ENCODE results near the gene SUSD2.
"Not testable (repeated sequence)": the region's sequence is repeated elsewhere in the genome, so short reads cannot be mapped to it uniquely, and the experiment has no call there.

SUSD2 gene

DNA sequence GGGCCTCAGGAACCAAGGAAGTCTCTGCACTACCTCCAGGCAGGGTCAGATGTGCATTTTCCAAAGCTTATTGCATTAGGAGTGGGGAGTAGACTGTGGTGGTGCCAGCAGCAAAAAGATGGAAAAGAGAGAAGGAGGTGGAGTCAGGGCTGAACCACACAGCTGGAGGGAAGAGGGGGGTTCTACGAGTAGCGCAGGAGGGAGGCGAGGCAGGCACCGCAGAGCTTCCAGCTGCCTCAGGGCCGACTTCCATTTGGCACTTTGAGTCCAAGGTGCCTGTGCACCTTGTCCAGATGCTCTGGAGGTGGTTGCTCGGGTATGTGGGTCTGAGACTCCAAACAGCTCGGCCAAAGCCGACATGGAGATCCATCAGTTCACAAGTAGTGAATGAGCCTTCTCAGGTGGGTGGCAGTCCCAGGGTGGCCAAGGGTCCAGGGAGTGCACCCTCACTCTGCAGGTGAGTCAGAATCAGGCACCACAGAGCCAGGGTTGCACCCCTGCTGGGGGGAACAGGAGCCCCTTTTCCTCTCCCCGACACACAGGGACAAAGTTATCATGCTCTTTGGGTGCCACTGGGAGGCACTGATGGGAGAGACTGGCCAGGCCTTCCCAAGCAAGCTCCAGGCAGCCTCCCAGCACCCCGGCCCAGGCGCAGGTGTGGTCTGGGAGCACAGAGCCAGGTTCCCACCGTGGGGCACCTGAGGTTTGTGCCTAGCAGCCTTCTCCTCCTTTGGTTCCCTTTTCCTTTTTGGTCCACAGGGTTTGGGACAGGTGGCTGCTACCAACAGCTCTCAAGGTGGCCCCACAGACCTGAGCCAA is 33.4 kb downstream of the SUSD2 start:
- DNase-seq (ENCODE audit: low spot score) = no peak

DNA sequence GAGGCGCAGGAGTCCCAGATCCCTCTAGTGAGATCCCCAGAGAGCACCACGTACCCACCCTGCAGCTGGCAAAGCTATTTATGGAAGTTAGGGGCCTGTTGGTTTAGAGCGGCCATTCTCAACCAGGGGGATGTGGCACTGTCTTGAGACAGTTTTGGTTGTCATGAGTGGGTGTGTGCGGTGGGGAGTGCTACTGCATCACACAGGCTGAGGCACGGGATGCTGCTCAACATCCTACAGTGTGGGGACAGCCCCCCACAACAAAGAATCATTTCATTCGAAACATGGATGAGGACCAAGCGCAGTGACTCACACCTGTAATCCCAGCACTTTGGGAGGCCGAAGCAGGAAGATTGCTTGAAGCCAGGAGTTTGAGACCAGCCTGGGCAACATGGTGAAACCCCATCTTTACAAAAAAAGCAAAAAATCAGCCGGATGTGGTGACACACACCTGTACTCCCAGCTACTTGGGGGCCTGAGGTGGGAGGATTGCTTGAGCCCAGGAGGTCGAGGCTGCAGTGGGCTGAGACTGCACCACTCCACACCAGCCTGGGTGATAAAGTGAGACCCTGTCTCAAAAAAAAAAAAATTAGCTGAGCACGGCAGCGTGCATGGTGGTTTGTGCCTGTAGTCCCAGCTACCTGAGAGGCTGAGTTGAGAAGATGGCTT is 35.4 kb downstream of the SUSD2 start:
- no peak for DNase-seq (ENCODE audit: low spot score)

DNA sequence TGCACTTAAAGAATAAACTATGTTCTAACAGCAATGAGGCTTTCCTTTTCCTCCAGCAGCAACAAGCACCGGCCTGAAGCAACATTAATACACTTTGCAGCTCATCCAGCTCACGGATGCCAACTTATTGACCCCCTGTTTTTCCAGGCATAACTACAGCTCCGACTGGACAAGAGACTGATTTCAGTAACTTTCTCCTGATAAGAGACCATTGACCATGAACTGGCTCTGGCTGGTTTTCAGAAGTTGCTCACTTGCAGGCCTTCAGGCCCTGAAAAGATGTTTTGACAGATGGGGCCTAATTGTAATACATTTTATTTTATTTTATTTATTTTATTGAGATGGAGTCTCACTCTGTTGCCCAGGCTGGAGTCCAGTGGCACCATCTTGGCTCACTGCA is 36.1 kb downstream of the SUSD2 start:
- DNase-seq (ENCODE audit: low spot score) = no peak

DNA sequence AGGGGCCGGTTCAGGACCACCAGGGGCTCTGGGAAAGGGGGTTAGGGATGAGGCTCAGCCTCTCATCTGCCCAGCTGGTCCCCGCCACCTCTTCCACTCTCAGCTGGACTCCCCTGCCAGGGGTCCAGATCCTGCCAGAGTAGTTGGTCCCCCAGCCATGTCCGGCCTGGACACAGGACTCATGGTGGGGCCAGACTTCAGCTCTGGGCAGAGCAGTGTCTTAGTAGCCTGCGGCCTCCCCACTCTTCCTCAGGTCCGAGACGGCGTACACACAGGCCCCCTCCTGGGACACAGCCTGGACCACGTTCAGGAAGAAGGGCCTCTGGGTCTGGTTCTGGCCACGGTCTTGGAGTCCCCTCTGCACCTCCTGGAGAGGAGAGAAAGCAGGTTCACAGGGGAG is 38.5 kb downstream of the SUSD2 start:
- no peak for DNase-seq (ENCODE audit: low spot score)

DNA sequence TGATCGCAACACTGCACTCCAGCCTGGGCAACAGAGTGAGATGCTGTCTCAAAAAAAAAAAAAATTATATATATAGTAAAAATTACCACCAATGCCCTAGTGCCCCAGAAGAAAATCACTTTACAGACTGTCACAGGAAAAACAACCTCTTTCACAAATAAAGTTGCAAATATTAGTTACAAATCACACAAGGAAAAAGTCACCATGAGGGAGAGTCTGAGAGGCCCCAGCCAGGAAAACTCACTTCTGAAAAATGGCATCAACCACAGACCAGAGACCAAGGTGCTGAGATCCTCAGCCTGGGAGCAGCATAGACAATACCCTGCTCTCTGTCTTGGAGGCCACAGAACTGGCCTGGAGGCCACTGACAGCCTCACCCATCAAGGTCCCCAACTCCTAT is 43.2 kb downstream of the SUSD2 start:
- no peak for DNase-seq (ENCODE audit: low spot score)

DNA sequence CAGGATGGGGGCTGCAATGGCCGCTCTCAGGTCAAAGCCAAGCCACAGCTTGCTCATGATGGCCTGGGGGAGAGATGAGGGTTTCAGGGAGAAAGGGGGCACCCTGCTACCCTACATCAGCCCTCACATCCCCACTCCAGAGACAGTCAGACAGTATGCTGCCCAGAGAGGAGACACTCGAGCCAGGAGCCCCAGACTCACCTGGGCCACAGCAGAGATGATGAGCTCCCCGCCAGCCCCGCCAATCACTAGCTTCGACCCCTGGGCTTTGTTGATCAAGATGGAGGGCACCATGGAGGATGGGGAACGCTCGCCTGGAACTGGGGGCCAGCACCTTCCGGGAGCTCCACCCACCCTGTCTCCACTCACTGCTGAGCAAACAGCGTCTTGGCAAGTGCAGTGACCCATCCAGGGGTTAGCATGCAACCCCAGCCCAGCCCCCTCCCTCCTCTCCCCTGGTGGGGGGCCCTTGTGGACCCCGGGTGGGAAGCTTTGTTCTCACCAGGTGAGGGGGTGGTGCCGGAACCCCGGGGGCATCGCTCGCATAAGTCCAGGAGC is 43.8 kb downstream of the SUSD2 start:
- DNase-seq (ENCODE audit: low spot score) = no peak

DNA sequence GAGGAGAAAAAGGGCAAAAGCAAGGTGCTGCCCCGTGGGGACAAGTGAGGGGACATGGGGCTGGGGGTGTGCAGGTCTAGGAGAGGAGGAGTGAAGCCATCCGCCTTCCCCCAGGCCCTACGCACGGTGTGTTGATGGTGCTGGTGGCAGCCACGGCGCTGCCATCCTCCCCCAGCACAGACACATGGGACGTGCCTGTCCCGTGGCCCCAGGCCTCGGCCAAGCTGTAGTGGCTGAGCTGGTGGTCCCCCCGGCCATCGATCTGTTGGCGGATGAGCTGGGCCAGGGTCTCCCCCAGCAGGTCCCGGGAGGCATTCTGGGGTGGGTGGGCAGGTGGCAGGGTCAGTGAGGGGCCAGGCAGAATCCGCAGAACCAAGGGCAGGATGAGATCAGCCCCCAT is 44.7 kb downstream of the SUSD2 start:
- no peak for DNase-seq (ENCODE audit: low spot score)

DNA sequence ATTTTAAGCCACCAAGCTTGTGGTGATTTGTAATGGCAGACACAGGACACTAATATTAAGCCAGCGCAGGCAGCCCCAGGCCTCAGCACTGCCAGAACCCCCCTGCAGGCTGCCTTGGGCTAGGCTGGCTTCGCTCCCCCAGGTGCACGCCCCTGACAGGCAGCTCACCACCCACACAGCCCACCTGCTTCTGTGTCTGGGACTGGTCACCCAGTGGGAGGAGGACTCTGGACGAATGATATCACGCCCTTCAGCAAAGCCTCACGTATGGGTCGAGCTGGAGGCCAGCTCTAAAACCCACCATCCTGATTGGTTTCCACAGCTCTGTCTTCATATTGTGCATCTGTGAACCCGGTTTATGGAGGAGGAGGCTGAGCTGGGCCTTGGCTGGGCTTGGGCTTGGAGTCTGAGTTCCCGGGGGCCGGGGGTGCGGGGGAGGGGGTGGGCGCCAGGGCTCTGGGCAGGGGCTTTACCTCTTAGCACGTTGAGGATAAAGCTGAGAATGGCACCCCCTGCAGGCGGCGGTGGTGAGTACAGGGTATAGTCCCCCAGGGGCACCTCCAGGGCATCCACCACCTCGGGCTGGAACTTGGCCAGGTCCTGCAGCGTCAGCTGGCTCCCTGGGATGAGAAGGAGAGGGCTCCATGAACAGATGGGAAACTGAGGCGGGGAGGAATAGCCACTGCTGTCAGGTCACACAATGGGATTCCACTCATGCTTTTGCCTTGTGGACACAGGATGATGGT is 49.8 kb downstream of the SUSD2 start:
- DNase-seq (ENCODE audit: low spot score) = no peak

DNA sequence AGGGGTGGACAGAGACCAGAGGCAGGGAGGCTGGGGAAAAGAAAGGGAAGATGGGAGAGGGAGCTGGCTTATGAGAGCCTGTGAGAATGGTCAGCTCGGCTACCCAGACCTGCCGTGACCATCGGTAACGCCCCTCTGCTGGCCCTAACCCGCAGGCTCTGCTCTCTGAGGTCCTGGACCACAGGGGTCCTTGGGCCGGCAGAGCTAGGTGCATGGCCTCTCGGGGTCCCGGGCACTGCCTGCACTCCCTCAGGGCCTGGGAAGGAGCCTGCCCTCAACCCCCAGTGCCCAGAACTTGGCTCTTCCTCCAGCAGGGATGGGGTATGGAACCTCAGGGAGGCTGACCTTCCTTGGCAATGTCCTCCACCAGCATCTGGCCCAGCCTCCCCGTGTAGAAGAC is 50.4 kb downstream of the SUSD2 start:
- no peak for DNase-seq (ENCODE audit: low spot score)

DNA sequence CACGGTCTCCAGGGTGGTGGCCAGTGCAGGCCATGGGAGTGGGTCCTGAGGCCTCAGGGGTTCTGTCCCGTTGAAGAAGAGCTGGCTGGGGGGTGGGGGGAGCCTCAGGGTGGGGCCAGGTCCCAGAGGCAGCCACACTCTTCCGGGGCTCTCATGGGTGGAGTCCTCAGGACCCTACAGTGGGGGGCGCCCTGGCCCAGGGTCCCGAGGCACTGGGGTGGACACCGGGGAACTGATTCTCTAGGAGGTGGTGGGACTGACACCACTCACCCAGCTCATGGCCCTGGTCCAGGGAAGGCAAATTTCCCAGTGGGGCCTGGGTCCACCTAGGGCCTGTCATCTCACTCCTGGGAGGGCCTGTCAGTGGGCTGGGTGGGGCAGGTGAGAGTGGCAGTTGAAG is 50.8 kb downstream of the SUSD2 start:
- DNase-seq (ENCODE audit: low spot score) = no peak

DNA sequence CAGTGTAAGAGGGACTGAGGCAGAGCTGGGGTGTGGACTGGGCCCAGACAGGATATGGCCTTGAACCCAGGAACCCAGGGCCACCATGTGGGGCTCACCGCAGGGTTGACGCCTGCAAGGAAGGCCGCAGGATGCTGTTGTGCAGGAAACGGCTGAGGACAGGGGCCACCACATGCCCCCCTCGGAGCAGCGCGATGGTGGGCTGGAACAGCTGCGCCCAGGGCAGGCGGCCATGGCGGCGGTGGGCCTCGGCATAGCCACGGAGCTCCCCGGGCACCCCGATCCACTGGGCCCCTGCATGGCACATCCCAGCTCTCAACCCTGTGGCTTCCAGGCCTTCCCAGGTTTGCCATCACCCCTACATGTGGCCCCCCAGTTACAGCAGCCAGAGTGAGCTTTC is 51.4 kb downstream of the SUSD2 start:
- DNase-seq (ENCODE audit: low spot score) = no peak

DNA sequence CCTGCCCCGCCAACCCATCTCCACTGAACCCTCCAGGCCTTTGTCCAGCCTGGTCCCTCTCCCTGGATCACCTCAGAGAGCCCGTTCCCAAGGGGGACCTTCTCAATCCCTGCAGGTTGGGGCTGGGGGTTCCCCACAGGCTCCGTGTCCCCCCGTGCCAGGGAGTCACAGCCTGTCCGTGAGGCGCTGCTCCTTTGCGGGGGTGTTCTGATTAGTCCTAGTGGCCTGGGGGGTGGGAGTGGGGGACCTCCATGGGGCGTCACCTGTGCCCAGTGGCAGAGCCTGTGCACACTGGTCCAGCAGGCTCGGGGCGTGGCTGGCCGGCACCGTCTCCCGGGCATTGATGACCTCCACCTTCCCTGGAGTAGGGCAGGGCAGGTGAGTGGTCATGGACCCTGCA is 51.9 kb downstream of the SUSD2 start:
- DNase-seq (ENCODE audit: low spot score) = no peak

DNA sequence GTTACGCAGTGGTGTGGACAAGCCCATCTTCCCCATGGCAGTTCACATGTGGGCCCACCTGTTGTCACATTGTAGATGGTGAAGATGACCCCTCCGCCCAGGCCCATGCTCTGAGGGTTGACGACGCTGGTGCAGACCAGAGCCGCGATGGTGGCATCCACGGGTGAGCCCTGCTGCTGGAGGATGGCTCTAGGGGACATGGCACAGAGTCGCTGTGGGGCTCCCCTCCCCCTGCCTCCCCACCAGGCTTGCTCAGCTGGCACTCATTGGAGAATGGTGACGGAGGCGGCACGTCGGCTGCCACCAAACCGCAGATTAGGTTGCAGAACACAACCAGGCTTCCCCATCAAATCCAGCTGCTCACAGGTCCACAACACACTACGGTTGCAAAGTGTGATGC is 52.5 kb downstream of the SUSD2 start:
- DNase-seq (ENCODE audit: low spot score) = no peak

DNA sequence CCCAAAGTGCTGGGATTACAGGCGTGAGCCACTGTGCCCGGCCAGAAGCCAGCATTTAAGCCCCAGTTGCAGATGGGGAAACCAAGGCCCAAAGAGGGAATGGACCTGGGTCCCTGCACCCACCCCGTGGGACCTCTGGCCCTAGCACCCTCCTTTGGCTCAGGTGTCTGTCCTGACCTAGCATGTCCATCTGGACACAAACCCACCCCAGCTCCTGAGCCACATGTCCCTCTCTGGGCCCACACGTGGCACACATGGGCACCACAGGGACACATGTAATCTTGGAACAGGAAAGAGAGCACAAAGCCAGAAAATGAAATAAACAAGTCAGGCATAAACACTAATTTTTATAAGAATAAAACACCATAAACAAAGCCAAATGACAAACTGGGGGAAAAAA is 54.0 kb downstream of the SUSD2 start:
- DNase-seq (ENCODE audit: low spot score) = no peak

DNA sequence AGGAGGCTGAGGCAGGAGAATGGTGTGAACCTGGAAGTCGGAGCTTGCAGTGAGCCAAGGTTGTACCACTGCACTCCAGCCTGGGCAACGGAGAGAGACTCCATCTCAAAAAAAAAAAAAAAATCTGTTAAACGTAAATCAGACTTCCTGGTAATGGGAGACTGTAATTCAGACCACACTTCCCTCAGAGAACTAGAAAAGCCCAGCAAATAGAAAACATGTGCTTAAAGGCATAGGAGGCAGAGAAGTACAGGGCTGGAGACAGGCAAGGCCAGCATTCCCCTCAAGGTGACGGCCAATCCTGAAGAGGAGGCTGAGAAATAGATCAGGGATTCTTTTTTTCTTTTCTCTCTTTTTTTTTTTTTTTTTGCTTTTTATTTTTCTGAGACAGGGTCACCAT is 55.4 kb downstream of the SUSD2 start:
- DNase-seq (ENCODE audit: low spot score) = no peak

DNA sequence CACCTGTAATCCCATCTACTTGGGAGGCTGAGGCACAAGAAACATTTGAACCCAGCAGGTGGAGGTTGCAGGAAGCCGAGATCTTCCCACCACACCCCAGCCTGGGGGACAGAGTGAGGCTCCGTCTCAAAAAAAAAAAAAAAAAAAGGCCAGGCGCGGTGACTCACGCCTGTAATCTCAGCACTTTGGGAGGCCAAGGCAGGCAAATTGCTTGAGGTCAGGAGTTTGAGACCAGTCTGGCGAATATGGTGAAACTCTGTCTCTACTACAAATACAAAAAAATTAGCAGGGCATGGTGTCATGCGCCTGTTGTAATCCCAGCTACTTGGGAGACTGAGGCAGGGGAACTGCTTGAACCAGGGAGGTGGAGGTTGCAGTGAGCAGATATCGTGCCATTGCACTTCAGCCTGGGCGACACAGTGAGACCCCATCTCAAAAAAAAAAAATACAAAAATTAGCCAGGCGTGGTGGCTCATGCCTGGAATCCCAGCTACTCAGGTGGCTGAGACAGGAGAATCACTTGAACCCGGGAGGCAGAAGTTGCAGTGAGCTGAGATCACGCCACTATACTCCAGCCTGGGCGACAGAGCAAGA is 56.9 kb downstream of the SUSD2 start:
- not testable (repeated sequence) for DNase-seq (ENCODE audit: low spot score)
